DND-41 (cell line): ENCODE results near the gene LETM1.

Source experiments
- ATAC-seq: fragments of 200-7000 bp; cut with Tn5 transposase; 3 replicates; pipeline ENCODE4 v1.9.1; 2021; ENCODE audit warnings: low read depth; ENCODE audit not compliant: insufficient read depth
- DNase-seq: peaks from one replicate; pipeline ENCODE4 v3.0.0-alpha.2; 2020
- H2AFZ ChIP-seq: 2 replicates; pipeline ENCODE4 v1.6.0; 2012; ENCODE audit warnings: low read depth, low read length
- H3K27ac ChIP-seq: 2 replicates; pipeline ENCODE4 v1.5.1; 2012; ENCODE audit warnings: low read length, inconsistent platforms
- H3K27me3 ChIP-seq: fragments of 200-600 bp; sonication (generic); 2 replicates; pipeline ENCODE4 v1.6.0; 2012; ENCODE audit warnings: low read length, mild to moderate bottlenecking, inconsistent platforms; ENCODE audit not compliant: insufficient read depth, poor library complexity
- H3K36me3 ChIP-seq: 2 replicates; pipeline ENCODE4 v1.5.1; 2012; ENCODE audit warnings: low read length, inconsistent platforms; ENCODE audit not compliant: insufficient read depth
- H3K4me1 ChIP-seq: 2 replicates; pipeline ENCODE4 v1.5.1; 2012; ENCODE audit warnings: mild to moderate bottlenecking, low read length; ENCODE audit not compliant: insufficient read depth
- H3K4me2 ChIP-seq: 2 replicates; pipeline ENCODE4 v1.6.0; 2012; ENCODE audit warnings: mild to moderate bottlenecking, moderate library complexity, low read length, inconsistent platforms; ENCODE audit not compliant: insufficient read depth
- H3K4me3 ChIP-seq, 2 experiments: fragments of 200-600 bp in 1 of 2; shearing (Covaris generic) in 1 of 2; 2 replicates each; pipeline ENCODE4 v1.5.1; 2012 to 2016; ENCODE audit warnings: inconsistent platforms in 2 of 2, low read length in 2 of 2, mild to moderate bottlenecking in 2 of 2, low read depth in 1 of 2, moderate library complexity in 1 of 2
- H3K79me2 ChIP-seq: 2 replicates; pipeline ENCODE4 v1.6.0; 2012; ENCODE audit warnings: low read length, inconsistent platforms; ENCODE audit not compliant: insufficient read depth
- H3K9ac ChIP-seq: 2 replicates; pipeline ENCODE4 v1.6.0; 2012; ENCODE audit warnings: low read depth, mild to moderate bottlenecking, inconsistent platforms, low read length, moderate library complexity
- H3K9me3 ChIP-seq: 2 replicates; pipeline ENCODE4 v1.5.1; 2012; ENCODE audit warnings: low read length, moderate library complexity, mild to moderate bottlenecking, inconsistent platforms; ENCODE audit not compliant: insufficient read depth, severe bottlenecking
- H4K20me1 ChIP-seq: 2 replicates; pipeline ENCODE4 v1.6.0; 2012; ENCODE audit warnings: low read length; ENCODE audit not compliant: insufficient read depth
- EZH2 ChIP-seq: IDR thresholded peaks from 3 replicates; pipeline ENCODE4 v1.6.1; 2012; ENCODE audit warnings: borderline replicate concordance, low read depth, mild to moderate bottlenecking, moderate library complexity, low read length, inconsistent platforms; ENCODE audit not compliant: severe bottlenecking
- TF ChIP-seq, protein P1 (sequence below): IDR thresholded peaks from 2 replicates; pipeline ENCODE4 v1.5.1; 2012; ENCODE audit warnings: borderline replicate concordance, low read length, moderate library complexity, mild to moderate bottlenecking; ENCODE audit not compliant: poor library complexity, severe bottlenecking; ENCODE audit errors: extremely low read depth

Gene LETM1

DNA sequence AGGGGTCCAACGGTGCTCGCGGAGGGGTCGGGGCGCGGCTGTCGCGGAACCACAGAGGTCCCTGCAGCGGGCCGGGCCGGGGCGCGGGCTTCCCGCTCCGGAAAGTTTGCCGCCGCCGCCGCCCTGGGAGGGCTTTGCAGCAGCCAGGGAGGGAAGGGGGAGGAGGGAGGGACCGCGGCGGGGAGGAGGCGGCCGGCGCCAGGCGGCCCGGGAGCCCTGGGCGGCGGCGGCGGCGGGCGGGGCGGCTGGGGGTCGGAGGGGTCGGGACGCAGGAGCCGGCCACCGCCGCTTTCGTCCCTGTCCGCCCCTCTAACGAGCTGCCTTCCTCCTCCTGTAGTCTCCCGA is 62.5 kb downstream of the LETM1 start:
- peak overlapping the region in 1 of 2 experiments; percentile 56; a peak in 2 of 4 replicates for H3K4me3 ChIP-seq
- no peak overlapping the region for H2AFZ ChIP-seq
- no peaks in the 10 kb centered on the region for H3K79me2 ChIP-seq
- H3K4me2 ChIP-seq, result peak overlapping the region; percentile 76
- ATAC-seq, result peak; percentile 71
- H3K27ac ChIP-seq, result no peak overlapping the region
- peaks cover 11% of the 10 kb centered on the region for H3K4me1 ChIP-seq
- no peak for TF ChIP-seq EZH2
- TF ChIP-seq, protein P1, sequence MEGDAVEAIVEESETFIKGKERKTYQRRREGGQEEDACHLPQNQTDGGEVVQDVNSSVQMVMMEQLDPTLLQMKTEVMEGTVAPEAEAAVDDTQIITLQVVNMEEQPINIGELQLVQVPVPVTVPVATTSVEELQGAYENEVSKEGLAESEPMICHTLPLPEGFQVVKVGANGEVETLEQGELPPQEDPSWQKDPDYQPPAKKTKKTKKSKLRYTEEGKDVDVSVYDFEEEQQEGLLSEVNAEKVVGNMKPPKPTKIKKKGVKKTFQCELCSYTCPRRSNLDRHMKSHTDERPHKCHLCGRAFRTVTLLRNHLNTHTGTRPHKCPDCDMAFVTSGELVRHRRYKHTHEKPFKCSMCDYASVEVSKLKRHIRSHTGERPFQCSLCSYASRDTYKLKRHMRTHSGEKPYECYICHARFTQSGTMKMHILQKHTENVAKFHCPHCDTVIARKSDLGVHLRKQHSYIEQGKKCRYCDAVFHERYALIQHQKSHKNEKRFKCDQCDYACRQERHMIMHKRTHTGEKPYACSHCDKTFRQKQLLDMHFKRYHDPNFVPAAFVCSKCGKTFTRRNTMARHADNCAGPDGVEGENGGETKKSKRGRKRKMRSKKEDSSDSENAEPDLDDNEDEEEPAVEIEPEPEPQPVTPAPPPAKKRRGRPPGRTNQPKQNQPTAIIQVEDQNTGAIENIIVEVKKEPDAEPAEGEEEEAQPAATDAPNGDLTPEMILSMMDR, result no peak
- H3K36me3 ChIP-seq, result no peaks in the 10 kb centered on the region
- H4K20me1 ChIP-seq, result peaks cover 8% of the 10 kb centered on the region; the same call in 1 of the 2 replicates
- no peaks in the 10 kb centered on the region for H3K27me3 ChIP-seq
- DNase-seq, result peak; percentile 64
- peak overlapping the region; percentile 60 for H3K9ac ChIP-seq
- no peaks in the 10 kb centered on the region for H3K9me3 ChIP-seq

GRCh38 chr4:1792832-1793495 is 63.0 kb downstream of the LETM1 start, which contains the start of gene FGFR3:
Gene FGFR3, plus strand, starts transcription at chr4:1793293. Its CDS starts 642 bp downstream, at chr4:1793935.
- Histone ChIP-seq H3K9me3 (no peaks in the 10 kb centered on the region), H3K4me3 (peak within 1 kb of the TSS in 1 of 2 experiments; percentile 56; a peak in 2 of 4 replicates), H3K36me3 (no peaks in the 10 kb centered on the region), H4K20me1 (peaks cover 8% of the 10 kb centered on the region; the same call in 1 of the 2 replicates), H2AFZ (no peak within 1 kb of the TSS), H3K4me1 (peaks cover 11% of the 10 kb centered on the region), H3K79me2 (no peaks in the 10 kb centered on the region), H3K4me2 (peak within 1 kb of the TSS; percentile 76), H3K27me3 (no peaks in the 10 kb centered on the region), H3K27ac (no peak within 1 kb of the TSS), H3K9ac (peak within 1 kb of the TSS; percentile 60)
- DNase-seq (peak; percentile 51), ATAC-seq (peak; percentile 75)
- TF ChIP-seq EZH2, result no peak
- TF ChIP-seq, protein P1, result no peak

DNA sequence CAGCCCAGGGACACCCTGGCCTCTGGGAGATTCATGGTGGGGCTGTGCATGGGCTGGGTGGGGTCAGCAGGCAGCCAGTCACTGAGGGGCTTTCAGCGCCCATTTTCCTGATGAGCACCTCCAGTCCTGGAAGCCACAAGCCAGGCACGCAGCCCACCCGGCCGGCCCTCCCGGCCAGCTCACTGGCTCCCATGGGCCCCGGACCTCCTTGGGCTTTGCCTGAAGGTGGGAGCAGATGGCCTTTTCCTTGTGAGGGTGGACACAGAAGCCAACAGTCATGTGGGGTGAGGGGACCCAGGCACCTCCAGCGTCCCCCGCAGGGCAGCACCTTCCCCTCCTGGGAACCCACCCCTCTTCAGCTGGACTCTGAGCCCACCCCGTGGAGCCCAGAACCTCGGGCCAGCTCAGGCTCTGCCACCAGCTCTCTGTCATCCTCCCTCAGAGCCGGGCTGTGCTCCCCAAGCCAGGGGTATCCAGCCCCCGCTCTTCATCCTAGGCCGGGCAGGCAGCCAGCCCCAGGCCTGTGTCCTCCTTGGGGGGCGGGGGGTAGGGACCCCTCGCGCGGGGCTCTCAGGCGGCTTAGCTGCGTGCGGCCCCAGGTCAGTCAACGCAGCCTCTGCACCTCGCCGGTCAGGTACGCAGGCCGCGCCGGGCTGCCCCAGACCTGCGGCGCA is 63.7 kb downstream of the LETM1 start:
- H3K79me2 ChIP-seq, result no peaks in the 10 kb centered on the region
- peak overlapping the region; percentile 48 for H3K4me2 ChIP-seq
- no peak overlapping the region for H3K27ac ChIP-seq
- no peaks in the 10 kb centered on the region for H3K36me3 ChIP-seq
- H3K4me3 ChIP-seq, result no peak overlapping the region
- no peaks in the 10 kb centered on the region for H3K27me3 ChIP-seq
- DNase-seq (no peak), ATAC-seq (no peak)
- no peak overlapping the region for H2AFZ ChIP-seq
- TF ChIP-seq, protein P1, result no peak
- no peak for TF ChIP-seq EZH2
- H3K4me1 ChIP-seq, result peaks cover 11% of the 10 kb centered on the region
- H4K20me1 ChIP-seq, result peaks cover 8% of the 10 kb centered on the region; the same call in 1 of the 2 replicates
- H3K9ac ChIP-seq, result no peak overlapping the region
- no peaks in the 10 kb centered on the region for H3K9me3 ChIP-seq
